Measurements from ENCODE around the gene VPS13D.

The VPS13D gene

GRCh38 chr1:12439073-12439472, 209.2 kb downstream of the VPS13D start:
- Histone ChIP-seq H3K27me3 (ENCODE audit: insufficient read depth, low read length, poor library complexity) (no peaks in the 10 kb centered on the region), H3K79me2 (ENCODE audit: insufficient read depth, low read length) (no peaks in the 10 kb centered on the region), H3K9me3 (ENCODE audit: insufficient read depth, low read length, severe bottlenecking) (no peaks in the 10 kb centered on the region), H3K9ac (ENCODE audit: low read depth, low read length) (no peak overlapping the region), H3K4me3 (ENCODE audit: low read depth in 1 of 2, low read length in 2 of 2) (no peak overlapping the region), H3K36me3 (ENCODE audit: insufficient read depth, low read length) (peaks cover 7% of the 10 kb centered on the region; the same call in 1 of the 2 replicates), H2AFZ (ENCODE audit: low read depth, low read length) (no peak overlapping the region), H4K20me1 (ENCODE audit: insufficient read depth, low read length) (no peaks in the 10 kb centered on the region), H3K4me1 (ENCODE audit: insufficient read depth, low read length) (peaks cover 40% of the 10 kb centered on the region), H3K27ac (ENCODE audit: low read length) (no peak overlapping the region; the same call in 1 of the 2 replicates), H3K4me2 (ENCODE audit: insufficient read depth, low read length) (no peak overlapping the region)
- no peak for DNase-seq
- ATAC-seq (ENCODE audit: insufficient read depth, low read depth) = no peak
- no peak for TF ChIP-seq EZH2 (IDR thresholded peaks at IDR 0.05; ENCODE audit: borderline replicate concordance, low read depth, low read length, severe bottlenecking)
- TF ChIP-seq CTCF (IDR thresholded peaks at IDR 0.05; ENCODE audit: borderline replicate concordance, extremely low read depth, low read length, poor library complexity, severe bottlenecking) = no peak

GRCh38 chr1:12441414-12442105, 211.7 kb downstream of the VPS13D start:
- DNase-seq (no peak), ATAC-seq (ENCODE audit: insufficient read depth, low read depth) (no peak)
- Histone ChIP-seq H3K4me1 (ENCODE audit: insufficient read depth, low read length) (peaks cover 19% of the 10 kb centered on the region), H3K9ac (ENCODE audit: low read depth, low read length) (no peak overlapping the region), H3K9me3 (ENCODE audit: insufficient read depth, low read length, severe bottlenecking) (no peaks in the 10 kb centered on the region), H3K27ac (ENCODE audit: low read length) (no peak overlapping the region), H4K20me1 (ENCODE audit: insufficient read depth, low read length) (no peaks in the 10 kb centered on the region), H3K79me2 (ENCODE audit: insufficient read depth, low read length) (no peaks in the 10 kb centered on the region), H3K4me3 (ENCODE audit: low read depth in 1 of 2, low read length in 2 of 2) (no peak overlapping the region), H3K4me2 (ENCODE audit: insufficient read depth, low read length) (no peak overlapping the region), H3K27me3 (ENCODE audit: insufficient read depth, low read length, poor library complexity) (no peaks in the 10 kb centered on the region), H3K36me3 (ENCODE audit: insufficient read depth, low read length) (peaks cover 7% of the 10 kb centered on the region; the same call in 1 of the 2 replicates), H2AFZ (ENCODE audit: low read depth, low read length) (no peak overlapping the region)
- no peak for TF ChIP-seq CTCF (IDR thresholded peaks at IDR 0.05; ENCODE audit: borderline replicate concordance, extremely low read depth, low read length, poor library complexity, severe bottlenecking)
- no peak for TF ChIP-seq EZH2 (IDR thresholded peaks at IDR 0.05; ENCODE audit: borderline replicate concordance, low read depth, low read length, severe bottlenecking)

GRCh38 chr1:12442217-12442616, 212.4 kb downstream of the VPS13D start:
- Histone ChIP-seq H3K9ac (ENCODE audit: low read depth, low read length) (no peak overlapping the region), H3K9me3 (ENCODE audit: insufficient read depth, low read length, severe bottlenecking) (no peaks in the 10 kb centered on the region), H3K27me3 (ENCODE audit: insufficient read depth, low read length, poor library complexity) (no peaks in the 10 kb centered on the region), H4K20me1 (ENCODE audit: insufficient read depth, low read length) (no peaks in the 10 kb centered on the region), H3K4me2 (ENCODE audit: insufficient read depth, low read length) (no peak overlapping the region), H3K79me2 (ENCODE audit: insufficient read depth, low read length) (no peaks in the 10 kb centered on the region), H3K36me3 (ENCODE audit: insufficient read depth, low read length) (peaks cover 7% of the 10 kb centered on the region; the same call in 1 of the 2 replicates), H2AFZ (ENCODE audit: low read depth, low read length) (no peak overlapping the region), H3K4me3 (ENCODE audit: low read depth in 1 of 2, low read length in 2 of 2) (no peak overlapping the region), H3K4me1 (ENCODE audit: insufficient read depth, low read length) (peaks cover 19% of the 10 kb centered on the region), H3K27ac (ENCODE audit: low read length) (no peak overlapping the region)
- ATAC-seq (ENCODE audit: insufficient read depth, low read depth) (no peak), DNase-seq (no peak)
- TF ChIP-seq CTCF (IDR thresholded peaks at IDR 0.05; ENCODE audit: borderline replicate concordance, extremely low read depth, low read length, poor library complexity, severe bottlenecking) (no peak), EZH2 (IDR thresholded peaks at IDR 0.05; ENCODE audit: borderline replicate concordance, low read depth, low read length, severe bottlenecking) (no peak)
